ENCODE data around the gene ITGA11. TPM values are rescaled to one million over a fixed set of nuclear protein-coding genes. Genes with fewer than 3 reads are reported as not detected.
A peak's percentile ranks its signal among the peaks of the same experiment; 100 is the strongest.

Gene ITGA11
- total RNA-seq, 1 donor from 2014 or later = 31.4 TPM

GRCh38 chr15:68337826-68338225 lies 94.1 kb downstream of the ITGA11 start:
- DNase-seq = no peak
- H3K9me3 ChIP-seq (replicated peaks) = no peaks in the 10 kb centered on the region
- intact Hi-C loops (cut with micrococcal nuclease) = no loop called here
- no peak overlapping the region for H3K4me3 ChIP-seq
- no peaks in the 10 kb centered on the region for H3K36me3 ChIP-seq
- peaks cover 72% of the 10 kb centered on the region for H3K4me1 ChIP-seq
- H3K27ac ChIP-seq (replicated peaks) = peak overlapping the region; percentile 17
- H3K27me3 ChIP-seq (ENCODE audit: low read depth) = no peaks in the 10 kb centered on the region
- no peak for TF ChIP-seq CTCF (IDR thresholded peaks at IDR 0.05; ENCODE audit: borderline replicate concordance)

GRCh38 chr15:68336516-68336915 lies 95.4 kb downstream of the ITGA11 start:
- H3K27me3 ChIP-seq (ENCODE audit: low read depth) = no peaks in the 10 kb centered on the region
- no peaks in the 10 kb centered on the region for H3K9me3 ChIP-seq (replicated peaks)
- H3K27ac ChIP-seq (replicated peaks) = no peak overlapping the region
- no peak for DNase-seq
- peaks cover 59% of the 10 kb centered on the region for H3K4me1 ChIP-seq
- TF ChIP-seq CTCF (IDR thresholded peaks at IDR 0.05; ENCODE audit: borderline replicate concordance) = no peak
- no peak overlapping the region for H3K4me3 ChIP-seq
- H3K36me3 ChIP-seq = peaks cover 5% of the 10 kb centered on the region
- intact Hi-C loops (cut with micrococcal nuclease) = no loop called here

GRCh38 chr15:68335655-68336054 lies 96.3 kb downstream of the ITGA11 start:
- H3K9me3 ChIP-seq (replicated peaks) = no peaks in the 10 kb centered on the region
- H3K4me3 ChIP-seq = peak overlapping the region; percentile 18
- H3K4me1 ChIP-seq = peaks cover 51% of the 10 kb centered on the region
- H3K27me3 ChIP-seq (ENCODE audit: low read depth) = no peaks in the 10 kb centered on the region
- DNase-seq = peak; percentile 59
- intact Hi-C loops (cut with micrococcal nuclease) = no loop called here
- TF ChIP-seq CTCF (IDR thresholded peaks at IDR 0.05; ENCODE audit: borderline replicate concordance) = no peak
- peaks cover 13% of the 10 kb centered on the region for H3K36me3 ChIP-seq
- peak overlapping the region; percentile 74 for H3K27ac ChIP-seq (replicated peaks)

GRCh38 chr15:68335251-68335650 lies 96.7 kb downstream of the ITGA11 start:
- H3K27me3 ChIP-seq (ENCODE audit: low read depth) = no peaks in the 10 kb centered on the region
- H3K4me3 ChIP-seq = peak overlapping the region; percentile 18
- no peaks in the 10 kb centered on the region for H3K9me3 ChIP-seq (replicated peaks)
- no peak for TF ChIP-seq CTCF (IDR thresholded peaks at IDR 0.05; ENCODE audit: borderline replicate concordance)
- H3K4me1 ChIP-seq = peaks cover 47% of the 10 kb centered on the region
- DNase-seq = peak; percentile 52
- intact Hi-C loops (cut with micrococcal nuclease) = no loop called here
- H3K27ac ChIP-seq (replicated peaks) = peak overlapping the region; percentile 74
- H3K36me3 ChIP-seq = peaks cover 16% of the 10 kb centered on the region

- Histone ChIP-seq H3K27ac (replicated peaks) (peak overlapping the region; percentile 74), H3K36me3 (peaks cover 21% of the 10 kb centered on the region), H3K9me3 (replicated peaks) (no peaks in the 10 kb centered on the region), H3K4me1 (peaks cover 43% of the 10 kb centered on the region), H3K4me3 (peak overlapping the region; percentile 3), H3K27me3 (ENCODE audit: low read depth) (no peaks in the 10 kb centered on the region)
- no peak for TF ChIP-seq CTCF (IDR thresholded peaks at IDR 0.05; ENCODE audit: borderline replicate concordance)
- no peak for DNase-seq
- intact Hi-C loops (cut with micrococcal nuclease) = no loop called here
Observed at GRCh38 chr15:68334661-68335124, 97.3 kb downstream of the ITGA11 start.

All from left ventricle myocardium inferior (tissue), 1 donor.